GM12873 (cell line): ENCODE measurements around the gene CENPQ.

ENCODE experiments used
- CTCF ChIP-seq: IDR thresholded peaks from 2 replicates; pipeline ENCODE4 v1.5.1; 2012; ENCODE audit warnings: low read depth, mild to moderate bottlenecking, moderate library complexity, low read length, control low read depth; ENCODE audit not compliant: insufficient read depth; ENCODE audit errors: missing control alignments

Gene CENPQ

GRCh38 chr6:49462927-49463611 lies at the start of gene CENPQ, which contains the start of gene MMUT:
Gene CENPQ, plus strand, starts transcription at chr6:49463370. Its CDS starts 6,807 bp downstream, at chr6:49470177.
Gene MMUT, minus strand, starts transcription at chr6:49463253. Its CDS starts 3,787 bp downstream, at chr6:49459466.
- TF ChIP-seq CTCF: no peak

- no peak for TF ChIP-seq CTCF
Measured at GRCh38 chr6:49415358-49415757, 47.8 kb upstream of the CENPQ start.

- TF ChIP-seq CTCF: no peak
Measured at GRCh38 chr6:49416195-49416594, 47.0 kb upstream of the CENPQ start.

DNA sequence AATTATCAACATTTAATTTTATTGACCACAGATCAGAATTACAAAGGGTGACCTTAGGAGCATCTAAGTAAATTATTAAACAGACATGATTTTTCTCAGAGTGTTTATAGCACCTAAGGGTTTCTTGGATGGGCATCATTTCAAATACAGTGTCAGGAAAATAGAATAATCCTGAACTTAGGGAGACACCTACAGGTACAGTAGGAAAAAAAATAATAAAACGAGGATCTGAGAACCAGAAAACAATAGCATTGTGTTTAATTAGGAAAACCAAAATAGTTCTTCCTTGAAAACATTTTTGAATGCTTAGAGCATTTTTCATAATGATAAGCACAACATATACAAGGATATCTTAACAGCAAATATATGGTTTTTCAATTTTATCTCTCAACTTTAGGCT lies 39.4 kb upstream of the CENPQ start:
- TF ChIP-seq CTCF: no peak

DNA sequence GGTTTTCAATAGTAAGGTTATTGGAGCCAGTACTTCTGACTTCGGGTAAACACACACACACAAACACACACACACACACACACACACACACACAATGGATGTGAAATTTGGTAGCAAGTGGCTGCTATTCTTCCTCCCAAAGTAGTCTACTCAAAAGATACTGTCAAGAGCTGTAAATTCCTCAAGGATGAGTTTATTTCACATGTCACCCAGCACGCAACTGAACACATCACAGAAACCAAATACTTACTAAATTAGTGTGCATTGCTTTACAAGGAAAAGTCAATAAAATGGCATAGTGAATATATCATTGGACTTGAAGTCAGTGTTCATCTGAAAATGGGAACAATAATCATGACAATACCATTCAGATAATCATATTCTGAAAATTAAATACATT lies 33.0 kb upstream of the CENPQ start:
- TF ChIP-seq CTCF: no peak

DNA sequence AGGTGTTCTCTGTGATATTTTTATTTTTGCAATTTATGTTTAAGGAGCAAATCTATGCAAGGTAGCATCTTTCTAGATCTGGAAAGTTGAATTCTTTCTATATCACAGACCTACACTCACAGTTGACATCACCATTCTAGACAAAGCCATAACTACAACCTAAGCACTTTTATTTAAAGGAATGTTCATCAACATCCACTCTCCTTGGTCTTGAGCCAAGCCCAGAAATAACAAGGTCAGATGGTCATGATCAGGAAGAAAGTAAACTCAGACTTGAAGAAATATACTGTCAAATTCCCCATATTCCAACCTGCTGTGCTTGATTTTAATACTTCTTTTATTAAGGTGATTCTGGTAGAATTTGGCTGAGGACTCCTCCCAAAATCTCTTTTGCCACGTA lies 32.3 kb upstream of the CENPQ start:
- no peak for TF ChIP-seq CTCF

- TF ChIP-seq CTCF: no peak
Measured at GRCh38 chr6:49453221-49453620, 9.9 kb upstream of the CENPQ start.
